ENCODE results near the gene ZBTB7C.

DNA sequence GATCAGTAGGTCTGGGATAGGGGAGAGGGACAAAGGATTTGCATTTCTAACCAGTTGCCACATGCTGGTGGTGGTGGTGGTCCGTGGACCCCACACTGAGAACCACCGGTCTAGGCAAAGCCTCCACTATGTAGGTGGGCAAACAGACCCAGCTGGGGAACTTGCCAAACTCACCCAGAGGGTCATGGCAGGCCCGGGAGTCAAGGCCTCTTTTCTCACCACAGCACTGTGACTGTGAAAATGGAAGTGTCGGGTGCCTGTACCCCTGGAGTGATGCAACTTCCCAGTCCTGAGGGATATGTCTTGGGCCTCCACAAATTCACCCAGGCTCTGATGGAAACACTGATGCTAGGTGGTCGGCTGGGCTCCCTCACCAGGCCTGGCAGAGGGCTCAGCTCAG lies 377.5 kb downstream of the ZBTB7C start:
- TF ChIP-seq TCF7L2 (IDR thresholded peaks at IDR 0.05; ENCODE audit: low read depth, low read length) (no peak), KLF10 (CRISPR knock-in tag; IDR thresholded peaks at IDR 0.05) (no peak)

All from K562 (cell line).